HS-27A (cell line): ENCODE measurements around the gene KCNA1.
"Not testable (repeated sequence)": the region's sequence is repeated elsewhere in the genome, so short reads cannot be mapped to it uniquely, and the experiment has no call there.

Experiments
- DNase-seq: peaks from one replicate; pipeline ENCODE4 v3.0.0-alpha.2; 2012; ENCODE audit warnings: low read depth, missing footprints

The KCNA1 gene

DNA sequence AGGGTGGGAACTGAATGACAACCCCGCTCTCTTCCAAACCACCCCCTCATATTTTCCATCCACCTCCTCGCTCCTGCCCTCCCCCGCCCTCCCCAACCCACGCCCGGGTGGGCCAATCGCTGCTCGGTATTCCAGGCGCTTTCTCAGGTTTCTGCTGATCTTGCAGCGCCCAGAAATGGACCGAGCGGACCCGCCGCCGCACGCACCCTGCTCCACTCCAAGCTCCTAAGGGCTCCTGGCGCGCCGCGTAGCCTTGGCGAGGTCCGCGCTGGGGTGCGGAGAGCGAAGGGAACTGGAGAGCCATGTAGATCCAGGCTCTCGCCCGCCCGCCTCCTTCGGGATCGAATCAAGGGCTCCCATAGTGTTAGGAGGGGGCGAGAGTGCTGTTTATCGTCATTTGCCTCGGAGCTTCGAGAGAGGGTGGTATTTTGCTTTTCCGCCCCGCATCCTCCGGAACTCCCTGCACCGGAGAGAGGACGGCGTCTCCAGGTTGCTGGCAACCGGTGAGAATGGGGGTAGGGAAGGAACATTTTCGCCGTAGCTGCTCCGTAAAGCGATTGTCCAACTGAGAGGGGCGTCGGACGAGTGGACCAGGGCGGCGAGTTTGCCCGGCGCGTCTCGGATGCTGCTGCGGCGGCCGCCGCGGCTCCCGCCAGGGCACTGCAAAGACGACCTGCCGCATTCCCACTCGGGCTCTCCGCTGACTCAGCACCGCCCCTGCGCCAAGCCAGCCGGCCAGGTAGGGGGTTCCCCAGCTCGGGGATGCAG lies at the start of gene KCNA1:
KCNA1 (plus strand) TSS at position 172 of the 768 bp plus-strand sequence. CDS start 1,474 bp downstream, outside the sequence.
- no peak for DNase-seq

DNA sequence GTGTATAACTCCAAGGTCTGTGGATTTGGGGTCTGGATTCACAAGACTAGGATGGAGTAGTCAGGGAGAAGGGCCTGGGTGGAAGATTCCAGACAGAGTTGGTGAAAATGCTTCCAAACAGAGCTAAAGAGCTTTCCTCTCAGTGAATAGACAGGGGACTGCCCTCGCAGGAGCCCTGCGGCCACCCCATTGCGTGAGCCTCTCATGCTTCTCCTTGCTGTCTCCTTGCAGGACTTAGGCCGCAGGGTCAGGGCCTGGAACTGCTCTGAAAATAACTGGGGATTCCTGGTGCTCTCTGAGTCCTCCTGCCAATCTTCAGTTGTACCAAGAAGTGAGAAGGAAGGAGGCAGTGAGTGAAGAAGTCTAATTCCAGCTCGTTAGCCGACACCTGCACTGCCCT lies 49.0 kb upstream of the KCNA1 start:
- no peak for DNase-seq

GRCh38 chr12:4862809-4863208 lies 46.9 kb upstream of the KCNA1 start:
- no peak for DNase-seq

- DNase-seq: no peak
Measured at GRCh38 chr12:4864575-4864974, 45.1 kb upstream of the KCNA1 start.

DNA sequence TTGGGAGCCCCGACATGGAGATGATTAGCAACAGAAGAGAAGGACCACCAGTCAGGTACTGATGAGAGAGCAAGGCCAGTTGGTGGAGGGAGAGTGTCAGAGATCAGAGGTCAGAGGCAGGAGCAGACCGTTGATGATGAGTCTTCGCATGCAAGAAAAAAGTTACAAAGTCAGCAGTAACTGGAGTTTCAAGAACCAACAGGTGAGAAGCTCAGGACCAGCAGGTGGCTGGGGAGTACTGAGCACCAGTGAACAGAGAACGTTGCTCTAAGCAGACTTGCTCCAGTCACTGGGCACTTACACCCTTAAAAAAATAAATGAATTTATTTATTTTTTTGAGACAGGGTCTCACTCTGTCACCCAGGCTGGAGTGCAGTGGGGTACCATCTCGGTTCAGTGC lies 44.5 kb upstream of the KCNA1 start:
- no peak for DNase-seq

GRCh38 chr12:4866299-4866698 lies 43.4 kb upstream of the KCNA1 start:
- DNase-seq: no peak

GRCh38 chr12:4867384-4867783 lies 42.3 kb upstream of the KCNA1 start:
- no peak for DNase-seq

DNA sequence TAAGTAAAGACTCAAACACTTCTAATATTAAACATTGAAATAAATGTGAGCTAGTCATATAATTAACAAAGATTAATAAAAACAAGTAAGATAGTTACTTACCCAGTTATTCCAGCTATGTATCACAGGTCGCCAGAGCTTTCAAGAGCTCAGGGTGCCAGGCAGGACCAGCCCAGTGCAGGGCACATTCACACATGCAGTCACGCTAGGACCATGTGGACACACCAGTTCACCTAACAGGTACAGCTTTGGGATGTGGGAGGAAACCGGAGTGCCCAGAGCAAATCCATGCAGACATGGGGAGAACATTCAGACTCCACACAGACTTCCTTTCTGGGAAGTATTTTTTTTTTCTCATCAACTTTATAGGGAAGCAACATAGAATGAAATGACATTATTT lies 39.3 kb upstream of the KCNA1 start:
- no peak for DNase-seq

GRCh38 chr12:4871514-4871913 lies 38.2 kb upstream of the KCNA1 start:
- DNase-seq: no peak

DNA sequence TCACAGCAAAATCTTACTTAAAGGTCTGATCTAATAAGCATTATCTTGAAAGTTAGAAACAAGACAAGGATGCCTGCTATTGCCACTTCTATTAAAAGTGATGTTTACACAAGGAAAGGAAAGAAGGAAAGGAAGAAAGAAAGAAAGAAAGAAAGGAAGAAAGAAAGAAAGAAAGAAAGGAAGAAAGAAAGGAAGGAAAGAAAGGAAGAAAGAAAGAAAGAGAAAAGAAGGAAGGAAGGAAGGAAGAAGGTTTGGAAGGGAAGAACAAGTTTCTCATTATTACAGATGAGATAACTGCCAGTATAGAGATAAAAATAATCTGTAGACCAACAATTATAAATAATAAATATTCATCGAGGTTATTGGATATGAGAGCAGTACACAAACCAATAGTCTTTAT lies 35.8 kb upstream of the KCNA1 start:
- DNase-seq: no peak

- no peak for DNase-seq
Measured at GRCh38 chr12:4874671-4875070, 35.0 kb upstream of the KCNA1 start.

DNA sequence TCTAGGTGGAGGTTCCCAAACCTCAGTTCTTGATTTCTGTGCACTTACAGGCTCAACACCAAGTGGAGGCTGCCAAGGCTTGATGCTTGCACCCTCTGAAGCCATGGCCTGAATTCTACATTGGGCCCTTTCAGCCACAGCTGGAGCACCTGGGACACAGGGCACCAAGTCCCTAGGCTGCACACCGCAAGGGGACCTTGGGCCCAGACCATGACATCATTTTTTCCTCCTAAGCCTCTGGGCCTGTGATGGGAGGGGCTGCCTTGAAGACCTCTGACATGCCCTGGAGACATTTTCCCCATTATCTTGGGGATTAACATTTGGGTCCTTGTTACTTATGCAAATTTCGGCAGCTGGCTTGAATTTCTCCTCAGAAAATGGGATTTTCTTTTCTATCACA lies 30.2 kb upstream of the KCNA1 start:
- not testable (repeated sequence) for DNase-seq

DNA sequence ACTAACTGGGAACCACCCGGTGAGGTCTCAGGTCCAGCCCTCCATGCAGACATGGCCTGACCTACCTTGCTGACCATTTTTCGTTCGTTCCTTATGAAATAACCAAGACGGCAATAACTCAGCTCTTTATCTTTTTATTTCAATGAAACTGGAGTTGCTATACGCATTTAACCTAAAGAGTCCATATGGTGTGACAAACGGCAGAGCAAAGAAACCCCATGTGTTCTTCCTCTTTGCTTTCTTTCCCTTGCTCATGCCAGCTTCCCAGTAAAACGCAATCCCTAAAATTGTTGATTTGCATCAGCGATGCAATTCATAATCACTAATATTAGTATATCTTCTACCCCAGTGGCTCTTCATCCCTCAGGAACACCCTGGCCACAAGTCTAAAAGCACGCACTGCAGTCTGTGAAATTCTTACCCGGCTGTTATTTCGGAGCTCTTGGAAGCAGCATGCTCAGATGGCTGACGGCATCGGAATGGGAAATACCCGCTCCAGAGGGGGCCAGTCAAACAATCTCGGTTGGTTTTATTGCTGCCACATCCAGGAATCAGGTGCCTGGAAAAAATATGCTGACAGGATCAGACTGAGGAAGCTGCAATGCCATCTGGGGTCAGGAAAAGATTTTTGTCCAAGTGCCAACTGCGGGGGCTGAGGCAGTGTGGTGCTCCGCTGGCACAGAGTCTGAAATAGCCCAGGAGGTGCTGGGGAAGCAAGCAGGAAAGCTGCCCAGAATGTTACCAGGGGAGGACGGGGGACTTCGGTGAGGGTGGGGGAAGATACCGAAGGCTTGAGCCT lies 28.2 kb upstream of the KCNA1 start:
- DNase-seq: no peak

DNA sequence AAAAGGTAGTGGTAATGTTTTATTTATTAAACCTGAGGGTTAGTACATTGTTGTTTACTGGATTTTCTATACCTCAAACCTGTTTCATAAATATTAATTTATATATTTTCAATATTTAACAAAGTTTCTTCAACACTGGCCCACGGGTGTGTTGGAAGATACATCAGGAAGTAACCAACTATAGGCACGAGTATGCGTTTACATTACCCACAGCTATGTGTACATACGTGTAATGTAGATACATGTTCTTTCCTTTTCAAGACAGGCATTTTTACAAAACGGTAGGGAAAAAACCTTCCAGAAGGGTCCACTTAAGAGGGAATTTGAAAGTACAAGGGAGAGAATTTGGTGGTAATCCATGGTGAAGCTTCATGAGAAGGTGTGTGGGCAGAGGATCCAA lies 17.8 kb upstream of the KCNA1 start:
- DNase-seq: no peak

DNA sequence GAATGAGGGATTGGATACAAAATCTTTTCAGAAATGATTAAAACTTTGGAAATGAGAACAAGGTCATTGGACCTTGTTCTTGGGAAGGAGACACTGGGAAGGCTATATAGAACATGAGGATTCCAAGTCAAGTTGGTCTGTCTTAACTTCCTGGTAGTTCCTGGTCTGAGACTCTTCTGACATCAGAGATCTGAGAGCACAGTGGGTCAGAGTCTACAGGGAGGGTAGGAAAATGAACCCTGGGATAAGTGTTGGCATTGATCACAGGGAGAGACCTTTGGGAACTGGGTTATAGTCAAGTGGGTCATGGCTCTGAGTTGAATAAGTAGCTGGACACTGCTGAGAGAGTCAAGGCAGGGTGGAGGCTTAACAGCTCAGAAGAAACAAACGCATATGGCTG lies 17.3 kb upstream of the KCNA1 start:
- no peak for DNase-seq

DNA sequence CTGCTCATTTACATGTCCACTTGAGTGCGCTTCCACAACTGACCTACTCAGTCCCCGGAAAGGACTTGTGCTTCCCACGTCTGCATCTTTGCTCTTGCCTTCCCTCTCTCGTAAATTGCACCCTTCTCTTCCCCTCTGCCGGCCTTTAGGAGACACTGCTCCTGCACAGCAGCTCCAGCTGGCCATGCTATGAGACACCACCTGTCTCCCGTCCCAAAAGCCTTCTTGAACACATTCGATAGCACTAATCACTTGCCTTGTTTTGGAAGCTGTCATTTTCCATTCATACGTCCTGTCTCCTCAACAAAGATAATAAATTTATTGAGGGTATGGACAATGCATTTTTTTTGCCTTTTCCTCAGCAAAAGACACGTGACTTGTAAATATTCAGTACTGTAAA lies 15.7 kb upstream of the KCNA1 start:
- no peak for DNase-seq

- DNase-seq: no peak
Measured at GRCh38 chr12:4899364-4899763, 10.3 kb upstream of the KCNA1 start.

DNA sequence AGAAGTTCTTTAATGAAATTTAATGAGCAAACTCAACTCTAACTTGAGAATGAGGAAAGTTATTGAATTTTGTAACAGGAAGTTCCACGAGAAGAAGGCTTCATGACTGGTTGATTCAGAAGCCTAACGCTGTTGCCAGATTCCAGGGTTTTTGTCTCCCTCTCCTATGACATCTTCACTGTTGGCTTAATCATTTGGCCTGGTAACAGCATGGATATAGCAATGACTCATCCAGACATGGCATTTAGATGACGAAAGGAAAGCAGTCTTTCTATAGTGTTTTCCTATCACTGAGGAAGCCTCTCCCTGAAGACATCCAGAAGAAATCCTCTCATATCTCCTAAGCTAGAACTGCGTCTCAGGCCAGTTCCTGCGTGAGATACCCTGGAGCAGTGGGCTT lies 9.4 kb upstream of the KCNA1 start:
- no peak for DNase-seq

DNA sequence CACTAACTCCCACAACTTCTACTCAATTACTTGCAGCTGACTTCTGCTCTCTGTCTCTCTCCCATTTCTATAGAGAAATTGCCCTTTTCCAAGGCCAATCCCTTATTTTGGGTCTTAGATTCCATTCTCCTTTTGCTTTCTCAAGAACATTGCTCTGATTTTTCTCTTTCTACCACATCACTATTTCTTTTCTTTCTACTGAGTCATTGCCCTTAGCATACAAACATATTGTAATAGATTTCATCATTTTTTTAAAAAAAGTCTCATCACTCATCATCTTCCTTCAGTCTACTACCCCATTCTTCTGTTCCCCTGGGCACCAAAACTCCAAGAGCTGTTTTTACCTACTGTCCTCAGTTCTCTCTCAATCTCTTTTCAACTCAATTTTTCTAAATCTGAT lies 4.4 kb upstream of the KCNA1 start:
- no peak for DNase-seq

- DNase-seq: no peak
Measured at GRCh38 chr12:4908684-4909409, 858 bp upstream of the KCNA1 start.

- no peak for DNase-seq
Measured at GRCh38 chr12:4909410-4909733, 333 bp upstream of the KCNA1 start.

- DNase-seq: no peak
Measured at GRCh38 chr12:4910502-4911315, 1.0 kb downstream of the KCNA1 start.
